HCT116 (cell line): Measurements from ENCODE around the gene VPS26A. TPM values are rescaled to one million over a fixed set of nuclear protein-coding genes. Genes with fewer than 3 reads are reported as not detected.

ENCODE experiments used
- ATAC-seq: fragments of 200-7000 bp; cut with Tn5 transposase; 2 replicates; pipeline ENCODE4 v1.9.1; 2020; ENCODE audit warnings: mild to moderate bottlenecking, moderate library complexity
- BruUV-seq: library from RNA; stranded (reverse); fragments of 400-500 nt; replicated peaks from 2 replicates; lab custom pipeline; 2021; lab: Mats Ljungman, UMichigan
- CTCF ChIA-PET: fragments of 300-600 bp; sonication (Branson Sonifier 250); formaldehyde crosslinking; loops from one replicate; lab custom pipeline; 2021; ENCODE audit warnings: antibody characterized with exemption; lab: Charles Lee
- POLR2A ChIA-PET: fragments of 300-600, 350-600 bp; sonication (Branson Sonifier 250); formaldehyde crosslinking; loops from one replicate; lab custom pipeline; 2021; ENCODE audit warnings: antibody characterized with exemption; lab: Charles Lee
- RAD21 ChIA-PET, 2 experiments: fragments of 300-600 bp; sonication (Branson Sonifier 250); formaldehyde crosslinking; loops; one replicate each; lab custom pipeline; 2023; ENCODE audit warnings: low total read pairs in 2 of 2; ENCODE audit not compliant: uncharacterized antibody in 2 of 2, unreplicated experiment in 2 of 2, low non-redundant PET in 1 of 2; lab: Charles Lee
- DNase-seq: peaks from one replicate; pipeline ENCODE4 v3.0.0-alpha.2; 2010; ENCODE audit warnings: low read depth, low spot score
- H2AFZ ChIP-seq: fragments of 200-600 bp; shearing (Covaris generic), sonication (generic); 2 replicates; pipeline ENCODE4 v1.6.1; 2017; ENCODE audit warnings: low read depth, mixed run types, mixed read lengths, antibody characterized with exemption, low read length; ENCODE audit not compliant: poor library complexity, severe bottlenecking
- H3K27ac ChIP-seq: 2 replicates; pipeline ENCODE4 v1.5.1; 2012; ENCODE audit warnings: low read depth, low read length
- H3K27me3 ChIP-seq: fragments of 200-600 bp; sonication (generic); 2 replicates; pipeline ENCODE4 v1.6.1; 2016; ENCODE audit warnings: mixed run types, low read length, mixed read lengths; ENCODE audit not compliant: insufficient read depth
- H3K36me3 ChIP-seq, 2 experiments: fragments of 200-500 bp in 1 of 2; fragments of 200-600 bp in 1 of 2; sonication (Bioruptor generic) in 1 of 2; sonication (generic) in 1 of 2; 2 replicates each; pipeline versions ENCODE4 v1.5.1 to v1.6.1; 2014 to 2016; ENCODE audit warnings: low read length in 2 of 2, inconsistent platforms in 1 of 2, mixed read lengths in 1 of 2, mixed run types in 1 of 2; ENCODE audit not compliant: insufficient read depth in 2 of 2, control insufficient read depth in 1 of 2
- H3K4me1 ChIP-seq, 2 experiments: fragments of 200-600 bp in 1 of 2; sonication (generic) in 1 of 2; 2 replicates each; pipeline versions ENCODE4 v1.5.1 to v1.6.1; 2012 to 2017; ENCODE audit warnings: low read length in 2 of 2, inconsistent platforms in 1 of 2, mild to moderate bottlenecking in 1 of 2, mixed read lengths in 1 of 2, mixed run types in 1 of 2, moderate library complexity in 1 of 2; ENCODE audit not compliant: insufficient read depth in 2 of 2, control insufficient read depth in 1 of 2
- H3K4me2 ChIP-seq: fragments of 200-600 bp; sonication (generic); 2 replicates; pipeline ENCODE4 v1.6.1; 2017; ENCODE audit warnings: mixed run types, low read length, mixed read lengths
- H3K4me3 ChIP-seq, 2 experiments: fragments of 200-600 bp in 1 of 2; sonication (generic) in 1 of 2; replicated peaks in 1 of 2; 2 replicates each; pipeline ENCODE4 v1.5.1; 2011 to 2016; ENCODE audit warnings: low read length in 2 of 2, control low read depth in 1 of 2, low read depth in 1 of 2, mild to moderate bottlenecking in 1 of 2, mixed read lengths in 1 of 2, mixed run types in 1 of 2
- H3K79me2 ChIP-seq: fragments of 200-600 bp; sonication (generic); 2 replicates; pipeline ENCODE4 v1.6.1; 2017; ENCODE audit warnings: mild to moderate bottlenecking, mixed run types, low read length, moderate library complexity, mixed read lengths; ENCODE audit not compliant: insufficient read depth
- H3K9ac ChIP-seq: fragments of 200-600 bp; sonication (generic); 2 replicates; pipeline ENCODE4 v1.6.1; 2016; ENCODE audit warnings: low read length, mixed read lengths
- H3K9me2 ChIP-seq: fragments of 200-600 bp; sonication (generic), shearing (Covaris generic); 2 replicates; pipeline ENCODE4 v1.6.1; 2017; ENCODE audit warnings: mixed run types, mild to moderate bottlenecking, moderate library complexity; ENCODE audit not compliant: insufficient read depth
- H3K9me3 ChIP-seq, 2 experiments: fragments of 200-500 bp in 1 of 2; fragments of 200-600 bp in 1 of 2; sonication (Bioruptor generic) in 1 of 2; sonication (generic) in 1 of 2; 2 replicates each; pipeline ENCODE4 v1.6.1; 2014 to 2017; ENCODE audit warnings: low read length in 2 of 2, mixed read lengths in 2 of 2, inconsistent platforms in 1 of 2, low read depth in 1 of 2, mild to moderate bottlenecking in 1 of 2, mixed run types in 1 of 2, moderate library complexity in 1 of 2; ENCODE audit not compliant: control insufficient read depth in 1 of 2, insufficient read depth in 1 of 2
- H4K20me1 ChIP-seq: fragments of 200-600 bp; sonication (generic), shearing (Covaris generic); 2 replicates; pipeline ENCODE4 v1.6.1; 2017; ENCODE audit warnings: mixed run types, mild to moderate bottlenecking, moderate library complexity; ENCODE audit not compliant: insufficient read depth
- ATF3 ChIP-seq: IDR thresholded peaks from 2 replicates; pipeline ENCODE4 v1.6.1; 2012
- CEBPB ChIP-seq: IDR thresholded peaks from 2 replicates; pipeline ENCODE4 v1.6.1; 2012; ENCODE audit warnings: low read depth
- CTCF ChIP-seq, 3 experiments: fragments of 200-600 bp in 1 of 3; sonication (generic) in 1 of 3; IDR thresholded peaks in 2 of 3; conservative IDR thresholded peaks in 1 of 3; 2 replicates each; pipeline ENCODE4 v1.5.1; 2012 to 2017; ENCODE audit warnings: low read depth in 2 of 3, low read length in 2 of 3, antibody characterized with exemption in 1 of 3, borderline replicate concordance in 1 of 3, control low read depth in 1 of 3, mild to moderate bottlenecking in 1 of 3, mixed read lengths in 1 of 3, mixed run types in 1 of 3, moderate library complexity in 1 of 3; ENCODE audit not compliant: insufficient read depth in 1 of 3
- EGR1 ChIP-seq: IDR thresholded peaks from 2 replicates; pipeline ENCODE4 v1.6.1; 2012; ENCODE audit warnings: low read depth
- MAX ChIP-seq: IDR thresholded peaks from 2 replicates; pipeline ENCODE4 v1.6.1; 2012
- POLR2AphosphoS5 ChIP-seq: IDR thresholded peaks from 2 replicates; pipeline ENCODE4 v1.6.1; 2011; ENCODE audit warnings: mild to moderate bottlenecking, low read depth, low read length, moderate library complexity
- REST ChIP-seq: IDR thresholded peaks from 2 replicates; pipeline ENCODE4 v1.6.1; 2012; ENCODE audit warnings: low read depth
- SIN3A ChIP-seq: IDR thresholded peaks from 2 replicates; pipeline ENCODE4 v1.6.1; 2012; ENCODE audit warnings: low read depth
- SRF ChIP-seq: IDR thresholded peaks from 2 replicates; pipeline ENCODE4 v1.6.1; 2012; ENCODE audit warnings: low read depth
- TCF7L2 ChIP-seq: IDR thresholded peaks from 2 replicates; pipeline ENCODE4 v1.7.0; 2011; ENCODE audit warnings: borderline replicate concordance, inconsistent platforms; ENCODE audit not compliant: insufficient read depth, insufficient read length; ENCODE audit errors: extremely low read depth
- ZFX ChIP-seq: fragments of 450-650 bp; IDR thresholded peaks from 2 replicates; pipeline ENCODE4 v1.6.1; 2017
- intact Hi-C: fragments of 100-400 bp; cut with micrococcal nuclease; formaldehyde crosslinking; loops from 2 replicates; pipeline ENCODE4 v1.10.0; 2022
- total RNA-seq: library from RNA; stranded (reverse); gene quantifications from one replicate; pipeline ENCODE4 v1.2.1, GENCODE V29; 2021; ENCODE audit not compliant: unreplicated experiment

Gene VPS26A
- total RNA-seq, 1 experiment from 2014 or later, result 65.1 TPM

- no peaks in the 10 kb centered on the region for H3K36me3 ChIP-seq
- H3K79me2 ChIP-seq, result no peaks in the 10 kb centered on the region
- no peaks in the 10 kb centered on the region for H3K27me3 ChIP-seq
- no peaks in the 10 kb centered on the region for H3K9me3 ChIP-seq
- no peak overlapping the region for H3K4me2 ChIP-seq
- no peak overlapping the region for H3K9ac ChIP-seq
- intact Hi-C loops, result no loop called here
- H3K4me3 ChIP-seq, result no peak overlapping the region
- ChIA-PET CTCF (no interaction called here), RAD21 (no interaction called here), POLR2A (interaction anchor here (0.7 kb wide), 1 partner anchor 12 kb away, joined by 6 read pairs; no protein-coding TSS in a partner anchor)
- no peak overlapping the region for H2AFZ ChIP-seq
- DNase-seq (no peak), ATAC-seq (no peak)
- no TSS peak for BruUV-seq
- no peaks in the 10 kb centered on the region for H3K4me1 ChIP-seq
- no peak for TF ChIP-seq SRF
- TF ChIP-seq ATF3, result no peak
- no peak for TF ChIP-seq CEBPB
- TF ChIP-seq MAX, result no peak
- no peak for TF ChIP-seq POLR2AphosphoS5
- TF ChIP-seq TCF7L2, result no peak
- no peak for TF ChIP-seq REST
- no peak for TF ChIP-seq ZFX
- TF ChIP-seq CTCF (IDR thresholded peaks at IDR 0.05 in 2 of 3, conservative IDR thresholded peaks at IDR 0.05 in 1 of 3; ENCODE audit: borderline replicate concordance in 1 of 3, insufficient read depth in 1 of 3, low read depth in 2 of 3, low read length in 2 of 3), result no peak
- TF ChIP-seq SIN3A, result no peak
- no peak for TF ChIP-seq EGR1
- H3K27ac ChIP-seq, result no peak overlapping the region
- H4K20me1 ChIP-seq, result no peaks in the 10 kb centered on the region
- H3K9me2 ChIP-seq, result no peaks in the 10 kb centered on the region
Observed at GRCh38 chr10:69080226-69080625, 43.8 kb upstream of the VPS26A start.
